PFSK-1 (cell line): Measurements from ENCODE around the gene RAD51D.

ENCODE experiments used
- POLR2AphosphoS5 ChIP-seq: IDR thresholded peaks from 2 replicates; pipeline ENCODE4 v1.6.1; 2012; ENCODE audit warnings: low read depth, mild to moderate bottlenecking, control low read depth, low read length, moderate library complexity
- SIN3A ChIP-seq: IDR thresholded peaks from 2 replicates; pipeline ENCODE4 v1.6.1; 2012; ENCODE audit warnings: mild to moderate bottlenecking, low read length, moderate library complexity, borderline replicate concordance; ENCODE audit not compliant: insufficient read depth
- TAF1 ChIP-seq: IDR thresholded peaks from 2 replicates; pipeline ENCODE4 v1.6.1; 2012; ENCODE audit warnings: low read length, control low read depth, borderline replicate concordance; ENCODE audit not compliant: insufficient read depth
- TF ChIP-seq, protein P1 (sequence below), 2 experiments: IDR thresholded peaks; 2 replicates each; pipeline versions ENCODE4 v1.6.1 to v1.8.0; 2011 to 2012; ENCODE audit warnings: low read depth in 2 of 2, low read length in 2 of 2, control low read depth in 1 of 2, inconsistent platforms in 1 of 2, mild to moderate bottlenecking in 1 of 2, moderate library complexity in 1 of 2; ENCODE audit not compliant: insufficient read depth in 1 of 2

DNA sequence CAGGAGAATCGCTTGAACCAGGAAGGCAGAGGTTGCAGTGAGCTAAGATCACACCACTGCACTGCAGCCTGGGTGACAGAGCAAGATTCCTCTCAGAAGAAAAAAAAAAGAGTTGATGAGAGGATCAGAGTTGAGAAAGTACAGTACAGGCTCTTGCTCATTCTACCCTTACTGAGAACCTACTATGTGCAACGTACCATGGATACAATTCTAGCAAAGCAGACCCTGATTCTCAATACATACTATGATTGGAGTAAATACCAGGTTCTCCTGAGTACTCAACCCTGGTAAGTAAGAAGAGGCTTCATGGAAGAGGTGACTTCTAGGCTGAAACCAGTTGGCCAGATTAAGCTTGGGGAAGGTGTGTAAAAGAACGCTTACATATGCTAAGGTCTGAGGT is 57.4 kb downstream of the RAD51D start:
- TF ChIP-seq POLR2AphosphoS5 (no peak), TAF1 (no peak), SIN3A (no peak)
- TF ChIP-seq, protein P1, sequence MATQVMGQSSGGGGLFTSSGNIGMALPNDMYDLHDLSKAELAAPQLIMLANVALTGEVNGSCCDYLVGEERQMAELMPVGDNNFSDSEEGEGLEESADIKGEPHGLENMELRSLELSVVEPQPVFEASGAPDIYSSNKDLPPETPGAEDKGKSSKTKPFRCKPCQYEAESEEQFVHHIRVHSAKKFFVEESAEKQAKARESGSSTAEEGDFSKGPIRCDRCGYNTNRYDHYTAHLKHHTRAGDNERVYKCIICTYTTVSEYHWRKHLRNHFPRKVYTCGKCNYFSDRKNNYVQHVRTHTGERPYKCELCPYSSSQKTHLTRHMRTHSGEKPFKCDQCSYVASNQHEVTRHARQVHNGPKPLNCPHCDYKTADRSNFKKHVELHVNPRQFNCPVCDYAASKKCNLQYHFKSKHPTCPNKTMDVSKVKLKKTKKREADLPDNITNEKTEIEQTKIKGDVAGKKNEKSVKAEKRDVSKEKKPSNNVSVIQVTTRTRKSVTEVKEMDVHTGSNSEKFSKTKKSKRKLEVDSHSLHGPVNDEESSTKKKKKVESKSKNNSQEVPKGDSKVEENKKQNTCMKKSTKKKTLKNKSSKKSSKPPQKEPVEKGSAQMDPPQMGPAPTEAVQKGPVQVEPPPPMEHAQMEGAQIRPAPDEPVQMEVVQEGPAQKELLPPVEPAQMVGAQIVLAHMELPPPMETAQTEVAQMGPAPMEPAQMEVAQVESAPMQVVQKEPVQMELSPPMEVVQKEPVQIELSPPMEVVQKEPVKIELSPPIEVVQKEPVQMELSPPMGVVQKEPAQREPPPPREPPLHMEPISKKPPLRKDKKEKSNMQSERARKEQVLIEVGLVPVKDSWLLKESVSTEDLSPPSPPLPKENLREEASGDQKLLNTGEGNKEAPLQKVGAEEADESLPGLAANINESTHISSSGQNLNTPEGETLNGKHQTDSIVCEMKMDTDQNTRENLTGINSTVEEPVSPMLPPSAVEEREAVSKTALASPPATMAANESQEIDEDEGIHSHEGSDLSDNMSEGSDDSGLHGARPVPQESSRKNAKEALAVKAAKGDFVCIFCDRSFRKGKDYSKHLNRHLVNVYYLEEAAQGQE (IDR thresholded peaks at IDR 0.05; ENCODE audit: insufficient read depth in 1 of 2, low read depth in 2 of 2, low read length in 2 of 2) = no peak
